ENCODE measurements around the gene SPRY2. TPM values are rescaled to one million over a fixed set of nuclear protein-coding genes. Genes with fewer than 3 reads are reported as not detected.

The SPRY2 gene, protein sequence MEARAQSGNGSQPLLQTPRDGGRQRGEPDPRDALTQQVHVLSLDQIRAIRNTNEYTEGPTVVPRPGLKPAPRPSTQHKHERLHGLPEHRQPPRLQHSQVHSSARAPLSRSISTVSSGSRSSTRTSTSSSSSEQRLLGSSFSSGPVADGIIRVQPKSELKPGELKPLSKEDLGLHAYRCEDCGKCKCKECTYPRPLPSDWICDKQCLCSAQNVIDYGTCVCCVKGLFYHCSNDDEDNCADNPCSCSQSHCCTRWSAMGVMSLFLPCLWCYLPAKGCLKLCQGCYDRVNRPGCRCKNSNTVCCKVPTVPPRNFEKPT
- total RNA-seq (10 to 100 TPM; 10.7 to 18.8 (median 14.4) TPM), polyA plus RNA-seq (10 to 100 TPM; 11.4 to 15.6 TPM)

DNA sequence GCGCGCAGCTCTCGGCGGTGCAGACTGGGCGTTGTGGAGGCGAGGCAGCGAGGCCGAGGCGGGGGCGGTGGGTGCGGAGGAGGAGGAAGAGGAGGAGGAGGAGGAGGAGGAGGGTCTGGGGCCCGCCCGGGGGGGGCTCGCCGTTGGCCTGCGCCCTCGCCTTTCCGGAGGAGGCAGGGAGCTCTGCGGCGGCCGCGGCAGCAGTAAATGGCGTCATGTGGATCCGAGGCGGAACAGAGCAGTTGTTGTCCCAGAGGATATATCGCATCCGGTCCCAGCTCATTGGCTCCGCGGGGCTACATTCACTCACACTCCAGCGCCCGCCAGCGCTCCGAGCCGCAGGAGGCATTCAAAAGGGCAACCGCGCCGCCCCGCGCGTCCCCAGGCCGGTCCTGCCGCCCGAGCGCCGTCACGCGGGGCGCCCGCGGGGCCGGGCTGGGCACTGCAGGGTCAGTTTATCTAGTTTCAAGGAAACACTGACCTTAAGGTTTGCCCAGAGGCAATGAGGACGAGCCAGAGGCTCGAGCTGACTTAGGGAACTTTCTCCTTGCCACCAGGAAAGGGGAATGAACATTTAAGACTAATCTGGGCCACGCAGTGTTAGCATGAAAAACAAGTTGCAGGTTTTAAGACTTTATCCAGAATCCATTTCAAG is at the start of gene SPRY2:
SPRY2 (minus strand) TSS at position 26 of the 655 bp plus-strand sequence. CDS start 3,421 bp downstream, outside the sequence.
- peaks cover 0 to 6% (median 4%) of the 10 kb centered on the region in 3 donors for H3K36me3 ChIP-seq
- peak within 1 kb of the TSS; percentile 63 to 90 (median 84) for H3K4me3 ChIP-seq
- peak; percentile 89 to 93 (median 92) for DNase-seq
- H3K27ac ChIP-seq, result peak within 1 kb of the TSS; percentile 90 to 99 (median 96)
- no peaks in the 10 kb centered on the region for H3K9me3 ChIP-seq
- peak in 1 of 4 donors; percentile 14 for TF ChIP-seq CTCF (IDR thresholded peaks at IDR 0.05)
- no peaks in the 10 kb centered on the region for H3K27me3 ChIP-seq
- WGBS, 2 donors, result 0 to 1% methylated on average over 35 to 54 of the region's 54 CpGs
- intact Hi-C loops (cut with DNase I), result no loop called here
- peaks cover 0 to 4% (median 0%) of the 10 kb centered on the region in 3 donors for H3K4me1 ChIP-seq
- peak; percentile 62 to 76 (median 72) for ATAC-seq
- no peak for FAIRE-seq

- intact Hi-C loops (cut with DNase I), result no loop called here
- Histone ChIP-seq H3K36me3 (no peaks in the 10 kb centered on the region), H3K27me3 (peaks cover 0 to 4% (median 0%) of the 10 kb centered on the region in 4 donors), H3K27ac (no peak overlapping the region), H3K9me3 (no peaks in the 10 kb centered on the region), H3K4me1 (peaks cover 0 to 13% (median 13%) of the 10 kb centered on the region in 3 donors), H3K4me3 (no peak overlapping the region)
- DNase-seq (no peak), ATAC-seq (no peak), FAIRE-seq (no peak)
- no peak for TF ChIP-seq CTCF (IDR thresholded peaks at IDR 0.05)
- WGBS, 2 donors, result 95 to 98% methylated on average over 1 of the region's 1 CpG
These were observed 49.4 kb upstream of the SPRY2 start for GRCh38 chr13:80390338-80390737.

DNA sequence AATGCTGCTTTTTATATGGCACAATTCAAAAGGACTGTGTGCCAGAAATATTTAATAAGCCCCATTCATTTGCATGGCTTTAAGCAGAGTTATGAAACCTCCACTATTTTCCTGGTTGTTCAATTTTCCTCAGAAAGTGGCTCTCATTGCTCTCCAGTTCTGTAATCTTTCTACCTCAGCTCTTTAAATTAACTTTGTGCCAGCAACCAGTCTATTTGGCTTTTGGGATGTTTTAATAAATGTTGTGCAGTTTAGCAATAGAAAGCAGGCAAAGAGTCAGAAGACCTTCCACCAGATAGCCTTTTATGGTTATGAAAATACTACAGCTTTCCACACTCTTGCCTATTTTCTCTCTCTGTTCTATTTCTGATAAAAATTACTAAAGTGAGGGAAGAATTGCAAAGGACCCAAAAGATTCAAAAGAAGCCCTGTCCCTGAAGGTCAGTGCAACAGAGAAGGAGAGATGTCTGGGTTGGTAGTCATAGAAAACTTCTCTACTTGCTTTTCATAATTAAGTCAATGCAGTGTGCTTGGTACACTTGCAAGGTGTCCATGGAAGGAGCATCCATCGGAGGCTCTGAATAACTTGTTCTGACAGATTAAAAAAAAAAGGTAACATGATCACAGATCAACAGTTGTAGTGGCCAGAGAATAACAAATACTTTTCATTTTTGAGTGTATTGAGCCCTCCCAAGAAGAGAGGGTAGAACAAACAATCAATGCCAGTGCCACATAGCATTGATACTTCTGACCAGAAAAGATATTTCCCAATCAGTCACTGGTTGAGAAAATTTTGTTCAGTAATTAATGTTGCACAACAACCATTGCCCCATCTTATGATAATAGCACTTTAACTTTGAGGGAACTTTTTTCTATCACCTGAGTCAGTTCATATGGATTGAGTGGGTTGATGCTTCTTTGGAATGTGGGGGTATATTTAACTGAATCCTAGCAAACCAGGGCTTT is 48.4 kb upstream of the SPRY2 start:
- WGBS, 2 donors, result 97 to 100% methylated on average over 1 of the region's 1 CpG
- no peak for TF ChIP-seq CTCF (IDR thresholded peaks at IDR 0.05)
- FAIRE-seq (no peak), DNase-seq (no peak), ATAC-seq (no peak)
- H3K4me1 ChIP-seq, result peaks cover 0 to 13% (median 13%) of the 10 kb centered on the region in 3 donors
- no peak overlapping the region for H3K27ac ChIP-seq
- H3K9me3 ChIP-seq, result no peaks in the 10 kb centered on the region
- intact Hi-C loops (cut with DNase I), result no loop called here
- H3K36me3 ChIP-seq, result no peaks in the 10 kb centered on the region
- H3K4me3 ChIP-seq, result no peak overlapping the region
- no peaks in the 10 kb centered on the region for H3K27me3 ChIP-seq

DNA sequence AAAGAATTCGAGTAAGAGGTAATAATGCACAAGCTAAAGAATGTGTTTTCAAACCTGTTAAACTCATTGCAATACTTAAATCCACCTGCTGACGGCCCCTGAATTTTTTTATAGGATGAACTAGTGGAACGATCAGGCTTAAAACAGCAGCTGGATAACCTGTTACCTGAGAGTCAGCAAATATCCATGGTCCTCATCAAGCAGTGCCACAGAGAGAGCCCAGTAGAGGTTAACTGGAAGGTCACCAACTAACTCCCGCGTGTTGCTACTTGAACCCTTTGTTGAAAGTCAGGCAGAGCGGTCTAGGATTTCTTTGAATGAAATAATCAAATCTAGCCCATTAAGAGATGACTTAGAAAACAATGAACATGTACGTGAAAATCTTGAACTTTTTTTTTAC is 47.6 kb upstream of the SPRY2 start:
- FAIRE-seq, result no peak
- Histone ChIP-seq H3K4me1 (peaks cover 0 to 13% (median 13%) of the 10 kb centered on the region in 3 donors), H3K27me3 (no peaks in the 10 kb centered on the region), H3K4me3 (no peak overlapping the region), H3K27ac (no peak overlapping the region), H3K9me3 (no peaks in the 10 kb centered on the region), H3K36me3 (no peaks in the 10 kb centered on the region)
- intact Hi-C loops (cut with DNase I), result no loop called here
- no peak for TF ChIP-seq CTCF (IDR thresholded peaks at IDR 0.05)
- no peak for ATAC-seq
- WGBS, 2 donors, result 87 to 90% methylated on average over 7 of the region's 7 CpGs
- DNase-seq, result no peak

Measured in pancreas (tissue), 10 donors.